Kidney (tissue), 14 donors: ENCODE results near the gene HMGXB3. TPM values are rescaled to one million over a fixed set of nuclear protein-coding genes. Genes with fewer than 3 reads are reported as not detected.

Experiments
- DNase-seq, 5 donors: peaks; one replicate each; pipeline ENCODE4 v3.0.0-alpha.2; 2013 to 2020
- FAIRE-seq: peaks from 2 replicates; lab custom pipeline; 2012; peaks lifted over from hg19 to GRCh38; lab: Jason Lieb, UNC
- H3K27ac ChIP-seq, 2 donors: one replicate each; pipeline ENCODE4 v1.7.0; 2013; ENCODE audit warnings: low read depth in 2 of 2, low read length in 2 of 2, inconsistent platforms in 1 of 2
- H3K27me3 ChIP-seq: one replicate; pipeline ENCODE4 v1.7.1; 2013; ENCODE audit warnings: low read length, inconsistent platforms; ENCODE audit not compliant: control insufficient read depth, insufficient read depth
- H3K36me3 ChIP-seq, 3 donors: one replicate each; pipeline versions ENCODE4 v1.7.0 to v1.7.1; 2013; ENCODE audit warnings: low read length in 3 of 3, control low read depth in 1 of 3, inconsistent platforms in 1 of 3; ENCODE audit not compliant: insufficient read depth in 3 of 3, control insufficient read depth in 2 of 3
- H3K4me1 ChIP-seq, 3 donors: one replicate each; pipeline versions ENCODE4 v1.7.0 to v1.7.1; 2013; ENCODE audit warnings: low read length in 3 of 3, inconsistent platforms in 1 of 3, low read depth in 1 of 3; ENCODE audit not compliant: control insufficient read depth in 2 of 3, insufficient read depth in 2 of 3
- H3K4me3 ChIP-seq, 3 donors: one replicate each; pipeline versions ENCODE4 v1.7.0 to v1.8.1; 2013; ENCODE audit warnings: low read length in 3 of 3, control low read depth in 1 of 3, inconsistent platforms in 1 of 3
- H3K9ac ChIP-seq, 3 donors: one replicate each; pipeline versions ENCODE4 v1.7.0 to v1.7.1; 2013; ENCODE audit warnings: low read length in 3 of 3, control low read depth in 1 of 3, inconsistent platforms in 1 of 3
- H3K9me3 ChIP-seq, 3 donors: one replicate each; pipeline versions ENCODE4 v1.7.0 to v1.7.1; 2013; ENCODE audit warnings: low read length in 3 of 3, control low read depth in 1 of 3, inconsistent platforms in 1 of 3; ENCODE audit not compliant: control insufficient read depth in 2 of 3, insufficient read depth in 1 of 3
- CTCF ChIP-seq: IDR thresholded peaks from 3 replicates; pipeline ENCODE4 v1.5.1; 2012; ENCODE audit warnings: mild to moderate bottlenecking, moderate library complexity, borderline replicate concordance; ENCODE audit not compliant: insufficient read depth; ENCODE audit errors: extremely low read depth
- intact Hi-C: fragments of 100-400 bp; cut with DNase I; formaldehyde crosslinking; loops from one replicate; pipeline ENCODE4 v1.11.1; 2022
- polyA plus RNA-seq: library from polyadenylated mRNA; stranded (reverse); fragments of 350-450 nt; fragmentation: Illumina TruSeq; extraction: RNeasy Lipid Tissue Mini Kit (QIAGEN cat#74804); gene quantifications from one replicate; pipeline ENCODE4 v1.2.3, GENCODE V29; 2014; ENCODE audit warnings: low read depth, low replicate concordance; ENCODE audit not compliant: insufficient read depth
- total RNA-seq: library from RNA; stranded (reverse); fragmentation: NEBNext Ultra II Directional; extraction: Animal tissue kit (Norgen Biotek cat#: 25700); gene quantifications from one replicate; pipeline ENCODE4 v1.2.1, GENCODE V29; 2021
- donor health status: control.
- donor health status: control.
- donor health status: control.
- donor health status: control.
- donor health status: control.
- donor health status: DM: yes; HTN: yes; CAD: no.
- donor health status: Normal renal cell carcinoma (clear cell type).

The HMGXB3 gene
- total and polyA plus RNA-seq, 2 donors from 2014 or later: 9.5 to 29.3 TPM

DNA sequence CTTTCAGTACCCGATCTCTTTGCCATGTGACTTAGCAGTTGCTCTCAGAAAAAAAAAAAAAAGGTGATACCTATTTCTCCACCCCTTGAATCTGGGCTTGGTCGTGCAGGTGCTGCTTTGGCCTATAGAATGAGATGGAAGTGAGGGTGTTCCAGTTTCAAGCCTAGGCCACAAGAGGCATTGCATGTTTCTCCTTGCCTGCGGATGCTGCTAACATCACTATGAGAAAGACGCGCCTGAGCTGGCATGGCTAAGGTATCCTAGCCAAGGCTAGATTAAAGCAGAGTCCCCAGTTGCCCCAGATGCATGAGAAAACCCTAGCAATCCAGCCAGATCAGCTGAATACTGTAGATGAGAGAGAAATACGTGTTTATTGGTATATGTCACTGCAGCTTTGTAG is 100.5 kb downstream of the HMGXB3 start:
- FAIRE-seq (no peak), DNase-seq (no peak)
- intact Hi-C loops: no loop called here

More for the DNA sequence above, 100.5 kb downstream of the HMGXB3 start:
- Histone ChIP-seq H3K27ac (no peak overlapping the region), H3K4me1 (no peaks in the 10 kb centered on the region), H3K27me3 (no peaks in the 10 kb centered on the region), H3K36me3 (no peaks in the 10 kb centered on the region), H3K9ac (no peak overlapping the region), H3K4me3 (no peak overlapping the region), H3K9me3 (no peaks in the 10 kb centered on the region)
- TF ChIP-seq CTCF: no peak

Other genes with a start within 250 kb of the HMGXB3 start
- 0.03 TPM for gene PDE6A, start 55.9 kb upstream of the HMGXB3 start, total RNA-seq
- not detected for gene PDE6A, start 55.9 kb upstream of the HMGXB3 start, polyA plus RNA-seq
- gene SLC26A2, start 40.0 kb upstream of the HMGXB3 start, total RNA-seq: 18.4 TPM
- 2.2 TPM for gene SLC26A2, start 40.0 kb upstream of the HMGXB3 start, polyA plus RNA-seq
- gene TIGD6, start 85 bp upstream of the HMGXB3 start, total RNA-seq: 6.0 TPM
- gene TIGD6, start 85 bp upstream of the HMGXB3 start, polyA plus RNA-seq: 7.0 TPM
- 55.8 TPM for gene CSF1R, start 85.8 kb downstream of the HMGXB3 start, total RNA-seq
- gene CSF1R, start 85.8 kb downstream of the HMGXB3 start, polyA plus RNA-seq: 7.5 TPM
- gene PDGFRB, start 155.1 kb downstream of the HMGXB3 start, total RNA-seq: 104 TPM
- gene PDGFRB, start 155.1 kb downstream of the HMGXB3 start, polyA plus RNA-seq: 50.4 TPM
- not detected for gene CDX1, start 166.0 kb downstream of the HMGXB3 start, total RNA-seq
- 0.39 TPM for gene CDX1, start 166.0 kb downstream of the HMGXB3 start, polyA plus RNA-seq
- gene SLC6A7, start 189.3 kb downstream of the HMGXB3 start, total RNA-seq: not detected
- gene SLC6A7, start 189.3 kb downstream of the HMGXB3 start, polyA plus RNA-seq: not detected